Urothelium cell line (cell line): ENCODE data around the gene ASS1.

ENCODE experiments used
- DNase-seq: peaks from one replicate; pipeline ENCODE4 v3.0.0; 2011; ENCODE audit warnings: low spot score, mixed read lengths
- FAIRE-seq: peaks from 2 replicates; lab custom pipeline; 2011; peaks lifted over from hg19 to GRCh38; lab: Jason Lieb, UNC

ASS1 gene

DNA sequence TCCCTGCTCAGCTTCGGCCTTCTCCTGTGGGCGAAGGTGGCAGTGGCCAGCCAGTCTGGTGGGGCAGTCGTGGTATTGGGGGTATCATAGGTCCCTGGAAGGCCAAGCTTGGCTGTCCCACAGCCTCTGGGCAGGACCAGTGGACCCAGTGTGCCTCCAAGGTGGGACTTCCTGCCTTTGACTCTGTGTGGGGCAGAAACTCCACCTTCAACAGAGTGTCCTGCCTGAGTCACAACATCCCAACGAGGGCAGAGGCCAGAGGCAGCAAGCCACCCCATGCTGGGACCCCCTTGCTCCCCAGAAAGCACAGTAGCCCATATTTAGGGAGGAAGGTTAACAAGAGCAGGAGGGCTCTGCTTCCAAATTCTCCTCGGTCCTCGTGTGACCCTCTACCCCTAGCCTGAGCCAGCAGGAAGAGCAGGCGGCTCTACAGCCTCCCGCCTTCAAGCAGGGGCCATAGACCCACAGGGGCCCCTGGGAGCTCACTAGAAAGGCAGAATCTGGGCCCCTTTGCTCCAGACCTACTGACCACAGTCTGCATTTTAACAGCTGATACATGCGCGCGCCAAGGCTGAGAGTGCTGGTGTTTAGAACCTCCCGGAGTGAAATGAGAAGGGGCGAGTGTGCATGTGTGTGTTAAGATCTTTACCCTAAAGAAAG lies 83.0 kb downstream of the ASS1 start:
- FAIRE-seq (no peak), DNase-seq (peak; percentile 0)

DNA sequence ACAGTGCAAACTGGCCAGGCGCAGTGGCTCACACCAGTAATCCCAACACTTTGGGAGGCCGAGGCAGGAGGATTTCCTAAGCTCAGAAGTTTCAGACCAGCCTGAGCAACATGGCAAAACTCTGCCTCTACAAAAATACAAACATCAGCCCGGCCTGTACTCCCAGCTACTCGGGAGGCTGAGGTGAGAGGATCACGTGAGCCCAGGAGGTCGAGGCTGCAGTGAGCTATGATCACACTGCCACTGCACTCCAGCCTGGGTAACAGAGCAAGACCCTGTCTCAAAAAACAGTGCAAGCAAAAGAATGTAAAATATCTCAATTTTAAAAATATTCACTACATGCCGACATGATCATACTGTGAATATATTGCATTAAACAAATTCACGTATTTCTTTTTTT lies 83.9 kb downstream of the ASS1 start:
- DNase-seq (no peak), FAIRE-seq (no peak)

- no peak for DNase-seq
Measured at GRCh38 chr9:130530938-130531337, 86.2 kb downstream of the ASS1 start.

DNA sequence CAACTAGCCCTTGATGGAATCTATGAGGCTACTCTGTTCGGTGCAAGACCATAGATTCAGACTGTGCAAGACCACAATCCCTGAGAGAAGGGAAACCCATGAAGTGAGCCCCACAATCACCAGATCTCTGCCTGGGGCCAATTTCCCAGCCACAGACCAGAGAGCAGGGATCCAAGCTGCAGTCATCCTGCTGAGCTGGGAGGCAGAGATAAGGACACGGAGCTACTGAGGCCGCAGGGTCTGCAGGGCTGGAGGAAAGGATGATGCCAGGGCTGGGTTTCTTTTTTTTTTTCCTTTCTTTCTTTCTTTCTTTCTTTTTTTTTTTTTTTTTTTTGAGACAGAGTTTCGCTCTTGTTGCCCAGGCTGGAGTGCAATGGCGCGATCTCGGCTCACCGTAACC lies 86.9 kb downstream of the ASS1 start:
- DNase-seq: no peak
- FAIRE-seq: no peak

More at GRCh38 chr9:130530938-130531337, 86.2 kb downstream of the ASS1 start:
- no peak for FAIRE-seq

DNA sequence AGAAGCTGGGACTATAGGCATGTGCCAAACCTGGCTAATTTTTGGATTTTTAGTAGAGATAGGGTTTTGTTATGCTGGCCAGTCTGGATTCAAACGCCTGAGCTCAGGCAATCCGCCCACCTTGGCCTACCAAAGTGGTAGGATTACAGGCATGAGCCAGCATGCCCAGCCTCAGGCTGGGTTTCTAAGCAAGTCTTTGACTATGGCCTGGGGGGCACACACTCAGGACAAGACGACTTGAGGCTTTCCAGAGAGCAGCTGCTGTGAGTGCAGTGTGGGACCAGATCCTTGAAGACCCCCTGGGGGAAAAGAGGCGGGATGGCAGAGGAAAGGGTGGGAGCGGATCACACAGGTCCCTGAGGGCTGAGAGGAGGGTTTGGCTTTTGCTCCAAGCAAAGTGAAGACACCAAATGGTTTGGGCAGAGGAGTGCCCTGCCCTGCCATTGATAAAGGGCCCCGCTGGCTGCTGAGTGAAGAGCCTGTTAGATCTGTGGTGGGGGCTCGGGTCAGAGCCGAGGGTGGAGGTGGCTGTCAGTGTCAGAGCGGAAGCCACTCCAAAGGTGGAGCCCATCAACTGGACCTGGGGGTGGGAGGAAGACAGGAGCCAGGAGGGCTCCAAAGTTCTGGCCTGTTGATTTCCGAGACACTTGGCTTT lies 87.8 kb downstream of the ASS1 start:
- DNase-seq: no peak
- FAIRE-seq: no peak

DNA sequence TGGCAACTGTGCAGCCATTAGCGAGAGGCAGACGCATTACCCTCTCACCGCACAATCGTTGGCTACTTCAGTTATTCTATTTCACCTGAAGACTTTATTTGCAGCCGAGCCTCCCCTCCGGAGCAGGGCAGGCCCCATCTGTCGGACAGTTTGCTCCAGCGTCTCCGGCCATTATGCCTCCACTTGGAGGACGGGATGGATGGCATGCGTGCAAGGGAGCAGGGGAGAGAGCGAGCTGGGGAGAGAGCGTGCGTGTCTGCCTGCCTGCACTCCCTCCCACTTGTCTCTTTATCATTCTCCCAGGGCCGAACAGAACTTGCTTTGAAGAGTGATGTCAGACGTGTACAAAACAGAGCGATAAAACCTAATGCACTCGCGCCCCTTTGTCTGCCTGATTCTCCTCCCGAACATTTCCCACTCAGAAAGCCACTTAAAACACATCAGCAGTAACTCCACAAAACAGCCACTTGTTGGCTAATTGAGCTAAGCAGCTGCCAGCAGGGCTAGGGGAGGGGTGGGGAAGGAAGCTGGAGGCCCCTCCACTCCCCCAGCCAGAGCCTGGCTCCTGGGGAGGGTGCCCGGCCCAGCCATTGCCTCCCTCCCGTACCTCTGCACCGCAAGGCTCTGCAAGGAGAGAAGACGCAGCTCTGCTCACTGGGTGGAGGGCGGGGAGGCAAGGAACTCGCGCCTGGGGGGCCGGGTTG lies 91.2 kb downstream of the ASS1 start:
- no peak for DNase-seq

DNA sequence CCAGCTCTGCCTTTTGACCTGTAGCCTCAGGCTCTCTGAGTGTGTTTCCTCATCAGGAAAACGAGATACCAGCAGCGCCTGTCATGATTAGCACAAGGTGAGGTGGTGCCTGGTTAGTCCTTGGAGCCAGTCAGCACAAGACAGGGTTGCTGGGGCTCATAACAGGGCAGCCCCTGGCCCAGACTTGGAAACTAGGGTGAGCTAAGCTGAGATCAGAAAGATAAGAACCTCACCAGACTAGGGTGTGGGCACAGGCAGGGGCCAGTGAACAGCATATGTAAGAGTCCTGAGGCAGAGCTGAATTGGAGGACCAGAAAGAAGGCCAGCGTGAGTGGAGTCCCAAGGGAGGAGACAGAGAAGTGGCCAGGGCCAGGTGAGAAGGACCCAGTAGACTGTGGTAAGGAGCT lies 91.9 kb downstream of the ASS1 start:
- no peak for FAIRE-seq
- DNase-seq: no peak

More for the DNA sequence above, 91.2 kb downstream of the ASS1 start:
- FAIRE-seq: no peak

- DNase-seq (no peak), FAIRE-seq (no peak)
Measured at GRCh38 chr9:130537346-130538050, 92.7 kb downstream of the ASS1 start.

- DNase-seq (peak; percentile 67), FAIRE-seq (no peak)
Measured at GRCh38 chr9:130539420-130540223, 94.9 kb downstream of the ASS1 start.

DNA sequence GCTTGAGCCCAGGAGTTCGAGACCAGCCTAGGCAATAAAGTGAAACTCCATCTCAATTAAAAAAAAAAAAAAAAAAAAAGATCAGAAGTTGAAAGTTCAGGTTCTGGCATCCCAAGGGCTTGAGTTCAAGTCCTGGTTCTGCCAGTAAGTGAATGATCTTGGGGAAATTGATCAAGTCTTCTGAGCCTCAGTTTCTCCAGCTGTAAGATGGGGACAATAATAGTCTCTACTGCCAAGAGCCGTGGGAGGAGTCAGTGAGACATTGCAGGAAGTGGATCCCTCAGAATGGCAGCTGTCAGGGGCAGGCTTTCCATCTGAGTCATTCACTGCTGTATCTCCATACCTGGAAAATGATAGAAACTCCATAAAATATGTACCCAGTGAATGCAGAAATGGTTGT lies 96.8 kb downstream of the ASS1 start:
- FAIRE-seq (no peak), DNase-seq (no peak)

DNA sequence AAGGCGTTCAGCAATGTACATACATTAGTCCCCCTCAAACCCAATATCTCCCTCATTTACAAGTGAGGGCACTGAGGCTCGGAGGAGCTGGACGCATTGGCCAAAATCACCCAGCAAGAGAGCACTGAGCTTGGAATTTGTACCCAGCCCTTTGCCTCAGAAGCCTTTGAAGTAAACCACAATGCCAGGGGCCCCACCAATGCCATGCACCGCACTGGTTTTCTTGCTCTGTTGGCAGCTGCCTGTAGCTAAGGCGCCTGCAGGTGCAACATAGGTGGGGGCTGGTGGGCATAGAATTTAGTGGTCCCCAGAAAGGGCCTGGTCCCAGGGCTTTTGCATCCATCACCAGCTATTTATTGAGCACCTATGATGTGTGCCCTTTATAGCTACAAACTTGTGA lies 97.3 kb downstream of the ASS1 start:
- no peak for DNase-seq
- FAIRE-seq: no peak

GRCh38 chr9:130542457-130543228 lies 97.9 kb downstream of the ASS1 start:
- no peak for FAIRE-seq
- peak; percentile 49 for DNase-seq

GRCh38 chr9:130543368-130543767 lies 98.6 kb downstream of the ASS1 start:
- DNase-seq (no peak), FAIRE-seq (no peak)

- FAIRE-seq (no peak), DNase-seq (no peak)
Measured at GRCh38 chr9:130543859-130544258, 99.1 kb downstream of the ASS1 start.

DNA sequence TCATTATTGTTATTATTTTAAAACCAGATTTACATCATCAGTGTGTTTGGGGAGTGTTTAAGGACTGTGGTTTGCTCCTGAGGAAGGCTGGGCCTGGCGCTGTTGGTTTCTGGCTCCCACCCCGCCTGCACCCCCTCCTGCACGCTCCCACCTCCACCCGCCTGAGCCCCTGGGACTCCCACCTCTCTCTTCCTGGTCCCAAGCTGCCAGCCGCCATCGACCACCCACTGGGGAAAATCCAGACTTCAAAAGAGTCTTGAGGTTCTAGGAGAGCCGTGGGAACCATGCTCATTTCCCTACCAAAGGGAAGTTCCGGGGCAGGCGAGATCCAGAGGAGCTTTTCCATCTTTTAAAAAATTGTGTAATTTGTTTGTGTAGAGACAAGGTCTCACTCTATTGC lies 99.6 kb downstream of the ASS1 start:
- DNase-seq (no peak), FAIRE-seq (no peak)

GRCh38 chr9:130548103-130548502 lies 103.3 kb downstream of the ASS1 start:
- no peak for DNase-seq
- no peak for FAIRE-seq

DNA sequence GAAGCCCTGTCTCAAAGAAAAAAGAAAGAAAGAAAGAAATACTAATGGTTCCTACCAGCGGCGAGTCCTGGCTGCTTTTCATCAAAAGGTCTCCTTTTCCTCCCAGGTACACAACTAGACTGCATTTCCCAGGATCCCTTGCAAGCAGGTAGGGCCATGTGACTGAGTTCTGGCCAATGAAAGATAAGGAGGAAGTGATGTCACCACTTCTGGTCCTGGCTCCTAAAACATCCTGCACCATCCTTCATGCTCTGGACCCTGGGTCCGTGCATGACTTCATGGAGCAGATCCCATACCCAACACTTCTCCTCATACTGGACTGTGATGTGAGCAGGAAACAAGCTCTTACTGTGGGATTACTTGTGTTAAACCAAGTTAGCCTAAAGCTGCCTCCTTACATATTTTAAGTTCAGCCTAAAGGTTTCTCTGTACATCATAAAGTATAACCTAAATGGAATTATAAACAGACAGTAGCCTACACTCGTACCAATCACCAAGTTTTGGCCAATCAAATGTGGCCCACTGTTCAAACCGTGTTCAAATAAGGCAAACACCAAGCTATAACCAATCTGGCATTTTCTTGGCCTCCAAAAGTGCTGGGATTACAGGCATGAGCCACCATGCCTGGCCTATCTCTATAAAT lies 104.5 kb downstream of the ASS1 start:
- FAIRE-seq (no peak), DNase-seq (peak; percentile 18)
